GM18526 (cell line): ENCODE measurements around the gene GCKR.

ENCODE experiments used
- POLR2A ChIP-seq: IDR thresholded peaks from 3 replicates; pipeline ENCODE4 v1.6.1; 2011; ENCODE audit not compliant: insufficient read length; ENCODE audit errors: extremely low read depth

Gene GCKR, protein sequence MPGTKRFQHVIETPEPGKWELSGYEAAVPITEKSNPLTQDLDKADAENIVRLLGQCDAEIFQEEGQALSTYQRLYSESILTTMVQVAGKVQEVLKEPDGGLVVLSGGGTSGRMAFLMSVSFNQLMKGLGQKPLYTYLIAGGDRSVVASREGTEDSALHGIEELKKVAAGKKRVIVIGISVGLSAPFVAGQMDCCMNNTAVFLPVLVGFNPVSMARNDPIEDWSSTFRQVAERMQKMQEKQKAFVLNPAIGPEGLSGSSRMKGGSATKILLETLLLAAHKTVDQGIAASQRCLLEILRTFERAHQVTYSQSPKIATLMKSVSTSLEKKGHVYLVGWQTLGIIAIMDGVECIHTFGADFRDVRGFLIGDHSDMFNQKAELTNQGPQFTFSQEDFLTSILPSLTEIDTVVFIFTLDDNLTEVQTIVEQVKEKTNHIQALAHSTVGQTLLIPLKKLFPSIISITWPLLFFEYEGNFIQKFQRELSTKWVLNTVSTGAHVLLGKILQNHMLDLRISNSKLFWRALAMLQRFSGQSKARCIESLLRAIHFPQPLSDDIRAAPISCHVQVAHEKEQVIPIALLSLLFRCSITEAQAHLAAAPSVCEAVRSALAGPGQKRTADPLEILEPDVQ

DNA sequence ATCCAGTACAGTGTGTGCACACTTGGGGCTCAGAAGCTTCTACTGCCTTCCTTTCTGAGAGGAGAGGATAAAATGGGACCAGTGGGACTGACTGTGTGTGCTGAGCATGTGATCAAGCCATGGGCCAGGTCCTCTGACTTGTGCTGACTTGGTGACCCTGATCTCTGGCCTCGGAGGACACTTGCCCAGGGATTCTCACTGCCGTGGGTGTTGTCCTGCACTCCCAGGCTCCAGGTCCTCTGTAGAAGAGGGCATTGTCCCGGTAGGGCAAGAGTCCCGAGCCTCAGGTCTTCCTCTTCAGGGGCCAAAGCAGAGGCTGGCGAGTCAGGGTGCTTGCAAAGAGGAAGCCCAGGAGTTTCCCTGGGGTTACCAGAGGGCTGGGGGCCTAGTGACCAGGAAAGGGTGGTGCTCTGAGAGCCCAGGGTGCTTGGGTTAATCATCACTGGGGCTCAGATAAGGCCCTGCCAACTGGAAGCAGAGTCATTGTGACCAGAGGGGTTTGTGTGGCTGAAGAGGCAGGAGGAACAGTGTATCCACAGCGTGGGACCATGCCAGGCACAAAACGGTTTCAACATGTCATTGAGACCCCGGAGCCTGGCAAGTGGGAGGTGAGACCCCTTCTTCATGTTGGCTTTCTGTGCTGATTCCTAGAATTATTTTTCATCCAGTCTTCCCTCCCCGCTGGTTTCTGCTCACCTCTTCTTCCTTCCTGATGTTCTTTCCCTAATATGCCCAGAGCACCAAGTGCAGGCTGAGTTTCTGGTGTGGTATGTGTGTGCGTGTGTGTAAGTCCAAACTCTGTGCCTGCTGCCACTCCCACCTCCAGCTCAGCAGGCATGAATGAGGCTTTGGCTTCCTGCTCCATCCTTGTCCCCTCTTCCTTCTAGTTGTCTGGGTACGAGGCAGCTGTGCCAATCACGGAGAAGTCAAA is at the start of gene GCKR:
Gene GCKR (plus strand): TSS at position 483 of the 931 bp plus-strand sequence. CDS start 66 bp downstream, at position 549.
- TF ChIP-seq POLR2A, result no peak

DNA sequence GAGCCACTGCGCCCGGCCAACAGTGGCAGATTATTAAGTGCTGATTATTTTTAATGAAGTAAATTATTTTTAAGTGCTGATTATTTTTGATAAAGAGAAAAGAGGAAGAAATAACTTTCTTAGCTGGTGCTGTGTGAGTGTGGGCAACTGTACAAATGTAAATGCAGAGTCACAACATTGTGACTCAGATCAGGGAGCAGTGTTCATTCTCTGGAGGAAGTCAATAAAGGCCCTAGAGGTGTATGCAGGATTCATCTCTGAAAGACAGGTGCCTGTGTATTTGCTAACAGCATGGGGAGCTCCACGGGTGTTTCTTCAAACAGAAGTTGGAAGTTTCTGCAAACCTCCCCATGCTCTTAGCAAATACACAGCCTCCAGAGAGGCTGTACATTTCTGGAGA is 48.3 kb upstream of the GCKR start:
- TF ChIP-seq POLR2A, result no peak

DNA sequence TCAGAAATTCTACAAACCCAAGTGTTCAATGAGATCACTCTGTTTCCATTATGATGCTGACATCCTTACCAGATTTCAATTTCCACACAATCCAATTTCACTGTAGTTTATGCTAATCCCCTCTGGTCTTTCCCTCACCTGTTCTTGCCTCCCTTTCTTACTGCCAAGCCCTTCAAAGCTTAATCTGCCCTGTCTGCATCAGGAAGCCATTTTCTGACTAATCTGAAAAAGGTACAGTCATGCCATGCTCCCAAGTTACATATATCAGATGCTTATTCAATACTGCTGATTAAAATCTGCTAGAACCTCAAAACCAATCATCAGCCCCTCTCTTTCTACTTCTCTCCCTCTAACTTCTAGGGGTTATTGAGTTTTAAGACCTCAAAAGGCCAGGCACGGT is 45.5 kb upstream of the GCKR start:
- TF ChIP-seq POLR2A, result no peak

DNA sequence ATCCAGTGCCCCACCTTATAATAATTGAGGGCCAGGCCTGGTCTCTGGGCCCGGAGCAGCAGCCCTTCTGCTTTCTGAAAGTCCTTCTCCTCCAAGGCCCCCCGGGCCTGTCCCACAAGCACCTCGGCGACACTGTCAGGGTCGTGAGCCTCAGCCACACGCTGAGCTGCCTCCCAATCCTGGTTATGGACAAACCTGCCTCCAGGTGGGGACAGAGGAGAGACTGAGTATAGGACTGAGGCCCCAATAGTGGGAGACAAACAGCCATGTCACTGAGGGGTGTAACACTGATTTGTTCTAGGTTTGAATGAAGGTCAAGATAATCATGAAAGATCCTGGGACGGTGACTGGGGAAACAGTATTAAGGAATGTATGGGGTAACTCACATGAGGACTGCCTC is 42.7 kb upstream of the GCKR start:
- no peak for TF ChIP-seq POLR2A

DNA sequence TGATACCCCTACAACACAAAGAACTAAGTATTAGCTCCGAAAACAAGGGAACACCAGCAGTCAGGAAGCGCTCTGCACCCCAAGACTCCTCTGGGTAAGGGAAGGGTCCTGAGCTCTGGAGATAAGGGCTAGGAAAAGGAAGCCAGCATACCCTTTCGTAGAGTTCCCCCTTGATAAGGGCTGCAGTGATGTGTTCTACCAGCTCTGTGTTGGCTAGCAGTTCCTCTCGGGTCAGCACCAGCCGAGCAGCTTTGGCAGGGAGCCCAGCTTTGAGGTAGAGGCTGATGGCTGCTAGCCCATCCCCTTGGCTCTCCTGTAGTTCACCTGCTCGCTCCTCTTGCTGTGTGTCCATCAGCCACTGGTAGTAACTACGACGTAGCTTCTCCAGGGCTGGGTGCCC is 35.5 kb upstream of the GCKR start:
- no peak for TF ChIP-seq POLR2A

DNA sequence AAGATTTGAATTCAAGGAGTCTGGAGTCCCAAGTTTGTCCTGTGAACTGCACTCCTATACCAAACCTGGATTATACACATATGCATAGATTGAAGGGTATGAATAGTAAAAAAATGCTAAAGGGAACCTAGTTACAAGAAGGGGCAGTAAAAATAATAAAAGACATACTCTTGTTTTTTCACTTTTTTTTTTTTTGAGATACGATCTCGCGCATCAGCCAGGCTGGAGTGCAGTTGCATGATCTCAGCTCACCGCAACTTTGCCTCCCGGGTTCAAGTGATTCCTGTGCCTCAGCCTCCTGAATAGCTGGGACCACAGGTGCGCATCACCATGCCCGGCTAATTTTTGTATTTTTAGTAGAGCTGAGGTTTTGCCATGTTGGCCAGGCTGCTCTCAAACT is 32.2 kb upstream of the GCKR start:
- no peak for TF ChIP-seq POLR2A

DNA sequence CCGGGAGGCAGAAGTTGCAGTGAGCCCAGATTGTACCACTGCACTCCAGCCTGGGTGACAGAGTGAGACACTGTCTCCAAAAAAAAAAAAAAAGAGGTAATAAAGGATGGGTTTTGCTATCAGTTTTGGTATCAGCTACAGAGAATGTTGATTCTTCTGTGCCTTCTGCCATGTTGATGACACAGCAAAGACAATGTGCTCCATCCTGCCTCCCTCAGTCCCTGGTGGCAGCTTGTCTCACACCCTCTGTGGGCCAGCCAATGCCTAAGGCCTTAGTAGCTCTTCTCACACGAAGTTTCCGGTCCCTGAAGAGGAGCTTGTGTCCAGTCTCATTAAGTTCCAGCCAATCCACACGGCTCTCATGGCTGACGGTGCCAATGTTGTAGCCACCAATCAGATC is 24.7 kb upstream of the GCKR start:
- no peak for TF ChIP-seq POLR2A

DNA sequence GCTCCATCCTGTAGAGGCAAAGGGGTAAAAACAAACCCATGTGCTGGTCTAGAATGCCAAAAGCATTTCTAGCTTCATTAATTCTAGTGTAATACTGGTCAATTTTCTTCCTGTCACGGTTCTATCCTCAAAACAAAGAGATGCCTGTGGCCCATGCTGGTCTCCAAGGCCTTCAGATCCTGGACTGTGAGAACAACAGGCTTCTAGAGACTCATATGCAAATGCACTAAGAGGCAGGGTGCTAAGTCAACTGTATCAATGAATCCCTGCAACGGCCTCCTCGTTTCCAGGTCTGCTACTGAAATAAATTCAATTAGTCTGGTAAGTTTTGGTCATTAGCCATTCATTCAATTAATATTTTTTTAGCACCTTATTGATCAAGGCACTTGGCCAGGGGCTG is 11.1 kb upstream of the GCKR start:
- TF ChIP-seq POLR2A, result no peak

DNA sequence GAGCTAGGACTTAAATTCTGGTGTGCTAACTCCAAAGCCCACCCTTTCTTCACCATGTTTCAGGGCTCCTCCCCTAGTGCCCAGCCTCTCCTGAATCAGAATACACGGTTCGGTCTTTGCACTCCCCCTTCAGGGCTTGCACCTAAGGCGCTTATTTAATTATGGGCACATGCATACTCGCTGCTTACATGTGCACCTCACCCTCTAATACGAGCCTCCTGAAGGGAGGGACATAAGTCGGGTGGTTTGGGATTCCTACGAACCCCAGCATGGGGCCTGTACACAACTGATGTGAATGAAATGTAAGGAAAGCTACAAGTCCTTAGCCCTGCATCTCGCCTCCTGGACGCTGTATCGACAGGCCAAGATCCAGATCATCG is 7.5 kb upstream of the GCKR start:
- no peak for TF ChIP-seq POLR2A

DNA sequence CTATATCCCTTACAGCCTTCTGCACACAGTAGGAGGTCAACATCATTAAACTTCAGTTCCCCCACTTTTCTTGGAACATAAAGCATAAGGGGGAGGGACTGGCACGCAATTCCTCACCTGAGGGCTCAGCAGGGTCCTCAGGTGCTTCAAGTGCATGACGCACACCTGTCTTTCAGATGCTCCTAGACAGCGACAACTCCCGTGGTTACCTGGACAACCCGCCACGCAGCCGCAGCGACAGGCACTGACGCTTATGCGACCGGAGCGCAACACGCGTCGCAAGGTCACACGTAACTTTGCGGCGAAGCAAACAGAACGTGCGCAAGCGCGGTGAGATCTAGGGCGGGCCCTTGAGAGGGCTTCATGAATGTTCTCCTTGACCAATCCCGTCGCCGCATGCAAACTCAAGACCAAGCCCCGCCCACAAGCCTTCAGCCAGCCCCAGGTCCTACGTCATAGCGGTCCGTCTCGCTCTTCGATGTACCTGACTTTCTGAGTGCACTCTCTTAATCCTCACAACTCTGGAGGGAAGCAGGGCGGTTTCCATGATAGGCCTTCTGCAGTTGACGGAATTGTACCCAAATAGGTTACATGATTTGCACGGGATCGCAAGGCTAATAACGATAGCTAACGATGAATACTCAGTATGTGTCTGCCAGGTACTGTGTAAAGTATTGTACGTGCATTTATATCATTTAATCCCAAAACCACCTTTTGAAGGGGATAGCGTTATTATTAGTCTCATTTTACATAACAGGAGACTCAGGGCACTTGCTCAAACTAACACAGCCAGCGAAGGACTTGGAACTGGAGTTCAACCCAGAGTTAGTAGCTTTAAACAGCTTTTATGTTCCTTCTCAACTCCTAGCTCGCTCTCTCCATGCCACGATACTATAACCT is 6.9 kb upstream of the GCKR start, which contains the start of gene IFT172:
Gene IFT172 (minus strand): TSS at position 246 of the 900 bp plus-strand sequence. CDS start 90 bp downstream, at position 156.
- peak; percentile 51 for TF ChIP-seq POLR2A

DNA sequence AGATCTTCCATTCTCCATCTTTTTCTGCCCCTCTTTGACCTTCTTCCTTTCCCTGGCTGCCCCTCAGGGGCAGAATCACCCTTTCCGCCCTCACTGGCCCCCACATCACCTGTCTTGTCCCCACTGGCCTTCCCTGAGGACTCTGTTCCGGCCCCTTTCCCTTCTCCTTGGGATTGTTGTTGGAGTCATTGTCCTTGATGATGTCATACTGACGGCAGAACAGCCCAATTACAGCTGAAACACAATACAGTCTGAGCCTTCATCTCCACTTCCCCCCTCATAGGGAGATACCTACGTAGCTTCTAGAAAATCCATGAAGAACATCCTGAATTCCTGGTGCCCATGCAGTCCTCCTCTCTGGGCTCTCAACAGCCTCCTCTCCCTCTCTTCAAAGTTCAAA is 4.1 kb upstream of the GCKR start:
- no peak for TF ChIP-seq POLR2A

DNA sequence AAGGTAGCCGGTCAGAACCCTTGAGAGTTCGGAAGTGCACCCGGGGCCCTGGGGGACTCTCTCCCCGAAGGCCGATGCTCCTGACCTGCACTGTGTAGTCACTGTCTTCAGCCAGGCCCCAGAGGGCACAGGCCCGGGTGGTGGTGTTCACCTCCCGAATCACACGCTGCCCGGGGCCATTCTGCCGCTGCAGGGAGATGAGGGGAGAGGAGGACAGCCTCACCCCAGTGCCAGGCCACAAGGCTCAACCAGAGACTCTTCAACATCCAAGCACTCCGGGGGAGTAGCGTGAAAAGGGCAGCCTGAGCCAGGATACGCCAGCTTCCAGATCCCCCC is 2.7 kb upstream of the GCKR start:
- TF ChIP-seq POLR2A, result no peak

DNA sequence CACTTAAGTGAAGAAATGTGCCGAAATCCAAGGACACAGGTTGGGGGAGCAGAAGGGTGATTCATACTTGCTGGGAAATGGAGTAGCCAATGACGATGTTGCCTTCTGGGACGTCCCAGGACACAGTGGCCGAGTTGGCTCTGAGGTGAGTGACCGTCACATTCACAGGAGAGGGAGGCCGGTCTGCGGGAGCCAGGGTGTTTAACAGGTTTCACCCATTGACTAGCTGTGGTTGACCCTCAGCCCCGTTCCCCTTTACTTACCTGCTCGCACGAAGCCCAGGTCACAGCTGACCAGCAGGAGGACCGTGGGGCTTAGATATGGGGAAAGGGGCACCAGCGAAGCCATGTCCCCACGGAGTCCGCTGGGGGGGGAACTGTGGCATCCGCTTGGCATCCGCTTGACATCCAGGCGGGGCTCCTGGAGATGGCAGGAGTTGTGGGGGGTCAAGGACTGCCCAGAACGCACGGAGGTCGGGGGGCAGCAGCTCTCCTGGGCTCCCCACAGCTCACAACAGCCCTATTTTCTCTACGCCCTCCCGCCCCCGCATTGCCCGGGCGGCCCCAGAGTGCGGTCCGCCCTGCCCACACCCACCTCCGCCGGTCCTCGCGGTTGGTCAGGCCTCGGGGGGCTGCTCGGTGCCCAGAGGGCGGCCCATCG is 2.2 kb upstream of the GCKR start:
- TF ChIP-seq POLR2A, result no peak

DNA sequence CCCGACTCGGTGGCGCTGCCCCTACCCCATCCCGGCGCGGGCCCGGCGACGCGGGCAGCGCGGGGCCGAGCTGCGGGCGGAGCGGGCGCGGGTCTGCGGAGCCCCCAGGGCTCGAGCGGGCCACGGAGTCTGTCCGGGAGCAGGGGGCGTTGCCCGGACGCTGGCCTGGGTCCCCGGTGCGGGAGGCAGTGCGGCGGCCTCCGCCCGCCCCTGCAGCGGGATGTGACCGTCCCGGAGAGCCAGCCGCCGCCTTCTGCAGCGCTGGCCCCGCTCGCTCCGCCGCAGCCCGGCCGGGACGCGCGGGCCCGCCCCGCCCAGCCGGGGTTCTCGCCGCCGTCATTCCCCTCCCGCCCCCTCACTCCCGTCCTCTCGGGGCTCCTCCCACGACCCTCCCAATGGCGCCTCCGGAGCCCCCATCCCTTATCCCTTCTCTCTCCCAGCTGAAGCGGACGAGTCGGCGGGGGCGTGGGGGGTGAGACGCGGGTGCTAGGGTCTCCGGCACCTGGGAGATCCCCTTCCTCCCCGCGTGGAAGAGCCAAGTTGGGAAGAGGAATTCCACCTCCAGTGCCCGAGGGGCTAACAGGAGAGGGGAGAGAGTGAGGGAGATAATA is 1.6 kb upstream of the GCKR start, which contains the start of gene FNDC4:
Gene FNDC4 (minus strand): TSS at position 257 of the 611 bp plus-strand sequence. CDS start 521 bp downstream, outside the sequence.
- TF ChIP-seq POLR2A, result no peak

DNA sequence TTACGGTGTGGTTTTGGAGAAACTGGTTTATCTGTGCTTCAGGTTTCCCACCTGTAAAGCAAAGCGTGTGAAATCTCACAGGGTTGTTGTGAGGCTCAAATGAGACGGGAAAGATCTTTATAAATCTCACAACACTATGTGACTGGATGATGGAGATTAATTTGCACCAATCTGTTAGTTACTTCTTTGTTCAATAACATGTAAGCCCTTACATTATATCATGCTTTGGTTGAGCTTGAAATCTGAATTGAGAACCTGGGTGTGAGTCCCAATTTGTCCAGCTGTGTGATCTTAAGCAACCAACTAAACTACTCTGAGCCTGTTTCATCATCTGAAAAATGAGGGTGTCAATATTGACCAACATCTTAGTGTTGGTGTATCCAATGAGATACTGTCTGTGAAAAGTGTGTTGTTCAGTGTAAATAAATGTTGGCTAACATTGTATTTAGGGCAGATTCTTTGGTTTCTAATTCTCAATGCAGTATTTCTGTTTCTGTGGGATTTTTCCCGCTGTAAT is 741 bp upstream of the GCKR start:
- no peak for TF ChIP-seq POLR2A
